Spleen (tissue), 11 donors: ENCODE data around the gene ETV6. TPM values are rescaled to one million over a fixed set of nuclear protein-coding genes. Genes with fewer than 3 reads are reported as not detected.

Experiments used
- DNase-seq: peaks from one replicate; pipeline ENCODE4 v3.0.0-alpha.2; 2020
- H3K27ac ChIP-seq, 8 donors: fragments of 200-600 bp; sonication (generic) in 7 of 8; 1 replicate in 4 of 8; 2 replicates in 4 of 8; pipeline versions ENCODE4 v1.5.0 to v1.8.0; 2016 to 2021; ENCODE audit warnings: inconsistent platforms in 4 of 8, mild to moderate bottlenecking in 4 of 8, moderate library complexity in 1 of 8
- H3K27me3 ChIP-seq, 7 donors: fragments of 200-600 bp; sonication (generic) in 6 of 7; replicated peaks in 1 of 7; 1 replicate in 4 of 7; 2 replicates in 3 of 7; pipeline versions ENCODE4 v1.5.0 to v1.8.0; 2016 to 2021; ENCODE audit warnings: inconsistent platforms in 3 of 7, mild to moderate bottlenecking in 1 of 7
- H3K36me3 ChIP-seq, 6 donors: fragments of 200-600 bp; sonication (generic) in 5 of 6; 1 replicate in 4 of 6; 2 replicates in 2 of 6; pipeline versions ENCODE4 v1.5.0 to v1.8.0; 2016 to 2021; ENCODE audit warnings: inconsistent platforms in 2 of 6
- H3K4me1 ChIP-seq, 6 donors: fragments of 200-600 bp; sonication (generic) in 5 of 6; 1 replicate in 3 of 6; 2 replicates in 3 of 6; pipeline versions ENCODE4 v1.5.0 to v1.8.0; 2016 to 2021; ENCODE audit warnings: inconsistent platforms in 3 of 6
- H3K4me3 ChIP-seq, 8 donors: fragments of 200-600 bp; sonication (generic) in 7 of 8; 1 replicate in 4 of 8; 2 replicates in 4 of 8; pipeline versions ENCODE4 v1.5.0 to v1.8.0; 2016 to 2021; ENCODE audit warnings: inconsistent platforms in 4 of 8, mild to moderate bottlenecking in 4 of 8, moderate library complexity in 2 of 8
- H3K9me3 ChIP-seq, 8 donors: fragments of 200-600 bp; sonication (generic) in 7 of 8; 1 replicate in 4 of 8; 2 replicates in 4 of 8; pipeline versions ENCODE4 v1.5.0 to v1.8.0; 2016 to 2021; ENCODE audit warnings: inconsistent platforms in 4 of 8
- CTCF ChIP-seq, 11 experiments: fragments of 200-600 bp in 7 of 11; fragments of 450-650 bp in 4 of 11; sonication (generic) in 4 of 11; IDR thresholded peaks in 8 of 11; conservative IDR thresholded peaks in 3 of 11; 1 replicate in 7 of 11; 2 replicates in 4 of 11; pipeline versions ENCODE4 v1.4.0 to v1.8.0; 2016 to 2021; ENCODE audit warnings: antibody characterized with exemption in 11 of 11, inconsistent platforms in 4 of 11, mild to moderate bottlenecking in 1 of 11
- POLR2A ChIP-seq, 3 donors: fragments of 450-650 bp; IDR thresholded peaks; one replicate each; pipeline ENCODE4 v1.5.1; 2017; ENCODE audit warnings: antibody characterized with exemption in 3 of 3, mild to moderate bottlenecking in 1 of 3
- POLR2AphosphoS5 ChIP-seq, 3 donors: sonication (generic); formaldehyde crosslinking; IDR thresholded peaks; one replicate each; pipeline ENCODE4 v1.5.1; 2017; ENCODE audit warnings: antibody characterized with exemption in 3 of 3
- WGBS, 5 donors: extraction: QIAGEN DNeasy Blood & Tissue Kit in 3 of 5; methylation state at CpG; one replicate each; pipeline versions ENCODE4 v1.1.5 to v1.1.7; 2013 to 2018; 5-methylcytosine and 5-hydroxymethylcytosine counted together
- intact Hi-C: fragments of 100-400 bp; cut with DNase I; formaldehyde crosslinking; loops from one replicate; pipeline ENCODE4 v1.15.0; 2023; ENCODE audit warnings: low total_unique reads
- polyA plus RNA-seq, 3 donors: library from polyadenylated mRNA; stranded (reverse); fragments of 200-250 nt; gene quantifications; one replicate each; pipeline ENCODE4 v1.2.1, GENCODE V29; 2013
- total RNA-seq, 7 donors: library from RNA; depleted of rRNA in 3 of 7; stranded (reverse); fragments of >200 nt in 3 of 7; fragmentation: NEBNext Ultra II Directional in 4 of 7; extraction: Animal tissue kit (Norgen Biotek cat#: 25700) in 4 of 7; gene quantifications; one replicate each; pipeline versions ENCODE4 v1.1.0 to v1.2.1, GENCODE V29; 2016 to 2021
- donor health status: healthy with polysubstance abuse.
- donor health status: DM: no; HTN: no; CAD: no; lungs with moderate emphysema.
- donor health status: DM: no; HTN: no; CAD: no.
- donor health status: Bipolar disorder and iron deficiency.
- donor health status: healthy.
- donor health status: DM: no; HTN: no; CAD: no.
- donor health status: DM: yes; HTN: yes; CAD: no.

The ETV6 gene
- total and polyA plus RNA-seq, 10 donors, result 7.2 to 116 (median 57.8) TPM

GRCh38 chr12:11758087-11758486, 108.6 kb downstream of the ETV6 start:
- intact Hi-C loops, result no loop called here
- 75 to 85% (median 84%) methylated on average over 4 of the region's 4 CpGs for WGBS, 5 donors
- Histone ChIP-seq H3K4me3 (no peak overlapping the region), H3K9me3 (no peaks in the 10 kb centered on the region), H3K4me1 (peaks cover 34 to 89% (median 56%) of the 10 kb centered on the region in 6 donors), H3K27ac (peak overlapping the region; percentile 62 to 89 (median 72)), H3K27me3 (no peaks in the 10 kb centered on the region), H3K36me3 (peaks cover 0 to 49% (median 15%) of the 10 kb centered on the region in 6 donors)
- TF ChIP-seq POLR2A (IDR thresholded peaks at IDR 0.05), result no peak
- TF ChIP-seq POLR2AphosphoS5 (IDR thresholded peaks at IDR 0.05), result no peak
- no peak for TF ChIP-seq CTCF (IDR thresholded peaks at IDR 0.05 in 8 of 11, conservative IDR thresholded peaks at IDR 0.05 in 3 of 11)
- DNase-seq, result no peak

DNA sequence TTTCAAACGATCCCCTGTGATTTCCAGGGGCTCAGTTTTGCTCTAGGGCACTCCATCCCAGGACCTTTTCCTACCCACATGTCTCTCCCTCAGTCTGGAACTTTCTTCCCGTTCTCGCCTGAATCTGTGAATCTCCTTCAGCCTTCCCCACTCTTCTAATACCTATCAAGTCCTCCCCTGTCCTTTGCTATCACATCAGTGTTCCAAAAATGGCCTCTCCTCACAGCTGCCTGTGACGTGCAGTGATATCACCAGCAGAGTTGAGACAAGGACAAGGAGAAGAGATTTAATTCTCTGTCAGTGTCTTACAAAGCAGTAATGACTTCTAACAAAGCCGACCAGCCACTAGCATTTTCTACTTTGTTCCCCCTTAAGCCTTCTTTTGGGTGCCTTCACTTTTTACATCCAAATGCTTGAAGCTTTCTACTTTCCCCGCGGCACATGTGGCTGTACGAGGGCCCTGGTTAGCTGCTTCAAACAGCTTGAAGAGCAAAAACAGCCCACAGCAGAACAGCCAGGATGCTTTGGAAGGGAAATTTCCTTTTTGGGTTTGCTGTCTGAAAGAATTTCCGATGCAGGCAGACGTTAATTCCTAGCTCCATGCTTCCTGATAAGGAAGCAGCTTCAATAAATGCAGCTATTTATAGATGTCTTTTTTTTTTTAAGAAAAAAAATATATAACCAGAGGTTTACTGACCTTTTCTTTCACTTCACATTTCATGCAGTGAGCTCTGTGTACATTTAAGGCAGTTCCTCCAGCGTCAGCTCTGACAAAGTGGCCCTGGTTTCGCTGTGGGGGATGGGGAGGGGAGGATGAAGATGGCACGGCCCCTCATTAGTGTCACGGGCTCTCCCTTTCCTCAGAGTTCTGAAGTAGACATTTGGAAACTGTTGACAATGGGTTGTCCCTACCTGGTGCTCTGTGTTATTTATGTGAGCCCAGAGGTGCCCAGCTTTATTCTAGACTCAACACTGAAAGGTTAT, 109.3 kb downstream of the ETV6 start:
- Histone ChIP-seq H3K27me3 (no peaks in the 10 kb centered on the region), H3K4me3 (no peak overlapping the region), H3K4me1 (peaks cover 28 to 89% (median 56%) of the 10 kb centered on the region in 6 donors), H3K36me3 (peaks cover 0 to 42% (median 10%) of the 10 kb centered on the region in 6 donors), H3K9me3 (no peaks in the 10 kb centered on the region), H3K27ac (peak overlapping the region; percentile 62 to 89 (median 72))
- 38 to 43% (median 41%) methylated on average over 14 of the region's 14 CpGs for WGBS, 5 donors
- DNase-seq, result peak; percentile 82
- intact Hi-C loops, result no loop called here
- peak in 1 of 3 donors; percentile 60 for TF ChIP-seq POLR2AphosphoS5 (IDR thresholded peaks at IDR 0.05)
- TF ChIP-seq POLR2A (IDR thresholded peaks at IDR 0.05), result no peak
- TF ChIP-seq CTCF (IDR thresholded peaks at IDR 0.05 in 8 of 11, conservative IDR thresholded peaks at IDR 0.05 in 3 of 11), result no peak

GRCh38 chr12:11759494-11759878, 110.0 kb downstream of the ETV6 start:
- no peak for DNase-seq
- H3K9me3 ChIP-seq, result no peaks in the 10 kb centered on the region
- no peaks in the 10 kb centered on the region for H3K27me3 ChIP-seq
- H3K36me3 ChIP-seq, result peaks cover 0 to 35% (median 4%) of the 10 kb centered on the region in 6 donors
- H3K4me1 ChIP-seq, result peaks cover 28 to 89% (median 61%) of the 10 kb centered on the region in 6 donors
- intact Hi-C loops, result no loop called here
- WGBS, 5 donors, result 49 to 84% (median 70%) methylated on average over 5 of the region's 5 CpGs
- peak overlapping the region; percentile 62 to 89 (median 72) for H3K27ac ChIP-seq
- no peak overlapping the region for H3K4me3 ChIP-seq
- TF ChIP-seq POLR2A (IDR thresholded peaks at IDR 0.05), result no peak
- TF ChIP-seq POLR2AphosphoS5 (IDR thresholded peaks at IDR 0.05), result no peak
- no peak for TF ChIP-seq CTCF (IDR thresholded peaks at IDR 0.05 in 8 of 11, conservative IDR thresholded peaks at IDR 0.05 in 3 of 11)

DNA sequence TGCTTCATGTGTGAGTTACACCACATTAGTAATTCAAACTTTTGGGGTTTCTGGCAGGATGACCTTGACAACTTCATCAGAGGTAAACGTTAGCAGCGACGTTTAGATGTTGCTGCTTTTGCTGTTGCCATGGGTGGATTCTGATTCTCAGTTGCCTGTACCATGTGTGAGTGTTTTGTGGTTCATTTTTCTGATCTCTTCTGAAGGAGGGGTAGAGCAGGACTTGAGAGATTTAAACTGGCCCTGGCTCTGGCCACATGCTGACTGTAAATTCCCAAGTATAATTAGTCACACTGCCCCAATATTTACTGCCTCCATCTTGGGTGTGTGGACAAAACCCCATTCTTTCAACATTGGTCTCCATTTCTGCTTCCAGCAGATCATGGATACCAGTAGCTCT, 110.4 kb downstream of the ETV6 start:
- no peak for TF ChIP-seq CTCF (IDR thresholded peaks at IDR 0.05 in 8 of 11, conservative IDR thresholded peaks at IDR 0.05 in 3 of 11)
- no peak for TF ChIP-seq POLR2AphosphoS5 (IDR thresholded peaks at IDR 0.05)
- no peak for TF ChIP-seq POLR2A (IDR thresholded peaks at IDR 0.05)
- 65 to 89% (median 85%) methylated on average over 3 of the region's 3 CpGs for WGBS, 5 donors

More for the DNA sequence above, 110.4 kb downstream of the ETV6 start:
- Histone ChIP-seq H3K36me3 (peaks cover 0 to 31% (median 4%) of the 10 kb centered on the region in 6 donors), H3K27ac (peak overlapping the region in 6 of 8 donors; percentile 71 to 89 (median 75)), H3K4me3 (no peak overlapping the region), H3K4me1 (peaks cover 28 to 90% (median 63%) of the 10 kb centered on the region in 6 donors), H3K9me3 (no peaks in the 10 kb centered on the region), H3K27me3 (no peaks in the 10 kb centered on the region)
- intact Hi-C loops, result no loop called here
- no peak for DNase-seq
